Measurements from ENCODE around the gene EFCC1. TPM values are rescaled to one million over a fixed set of nuclear protein-coding genes. Genes with fewer than 3 reads are reported as not detected.
A peak's percentile ranks its signal among the peaks of the same experiment; 100 is the strongest.

EFCC1 gene
- total RNA-seq, 2 donors from 2014 or later: 1.1 to 2.3 TPM

- ATAC-seq: peak; percentile 98 to 99
- DNase-seq: peak; percentile 92
- intact Hi-C loops (cut with DNase I): no loop called here
Measured at GRCh38 chr3:128993461-128994172, 7.5 kb upstream of the EFCC1 start, which contains the start of gene CFAP92. TSS of gene CFAP92 (minus strand) at chr3:128994076. CDS start at chr3:128993304, 772 bp downstream.

GRCh38 chr3:128994173-128994512 lies 7.0 kb upstream of the EFCC1 start:
- no peak for DNase-seq
- intact Hi-C loops (cut with DNase I): no loop called here
- no peak for ATAC-seq

GRCh38 chr3:128994581-128995546 lies 6.2 kb upstream of the EFCC1 start:
- ATAC-seq (no peak), DNase-seq (no peak)
- intact Hi-C loops (cut with DNase I): no loop called here

GRCh38 chr3:128995737-128996136 lies 5.4 kb upstream of the EFCC1 start:
- DNase-seq: no peak
- no peak for ATAC-seq
- intact Hi-C loops (cut with DNase I): no loop called here

- intact Hi-C loops (cut with DNase I): no loop called here
- DNase-seq: no peak
- ATAC-seq: no peak
Measured at GRCh38 chr3:128996200-128996599, 4.9 kb upstream of the EFCC1 start.

DNA sequence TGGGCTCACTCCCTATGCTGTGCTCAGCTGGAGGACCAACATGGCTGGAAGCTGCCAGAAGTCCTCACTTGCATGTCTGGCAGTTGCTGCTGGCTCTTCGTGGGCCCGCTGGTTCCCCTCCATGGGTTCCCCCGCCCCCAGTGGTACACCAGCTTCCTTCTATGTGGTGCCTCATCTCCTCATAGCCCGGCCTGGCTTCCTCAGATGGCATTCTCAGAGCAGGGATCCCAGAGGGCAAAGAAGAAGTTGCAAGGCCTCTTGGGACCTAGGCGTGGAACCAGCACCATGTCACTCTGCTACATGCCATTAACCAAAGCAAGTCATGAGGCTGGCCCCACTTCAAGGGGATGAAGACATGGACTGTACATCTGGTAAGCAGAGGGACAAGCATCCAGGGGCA lies 4.4 kb upstream of the EFCC1 start:
- DNase-seq: no peak
- intact Hi-C loops (cut with DNase I): no loop called here
- no peak for ATAC-seq

DNA sequence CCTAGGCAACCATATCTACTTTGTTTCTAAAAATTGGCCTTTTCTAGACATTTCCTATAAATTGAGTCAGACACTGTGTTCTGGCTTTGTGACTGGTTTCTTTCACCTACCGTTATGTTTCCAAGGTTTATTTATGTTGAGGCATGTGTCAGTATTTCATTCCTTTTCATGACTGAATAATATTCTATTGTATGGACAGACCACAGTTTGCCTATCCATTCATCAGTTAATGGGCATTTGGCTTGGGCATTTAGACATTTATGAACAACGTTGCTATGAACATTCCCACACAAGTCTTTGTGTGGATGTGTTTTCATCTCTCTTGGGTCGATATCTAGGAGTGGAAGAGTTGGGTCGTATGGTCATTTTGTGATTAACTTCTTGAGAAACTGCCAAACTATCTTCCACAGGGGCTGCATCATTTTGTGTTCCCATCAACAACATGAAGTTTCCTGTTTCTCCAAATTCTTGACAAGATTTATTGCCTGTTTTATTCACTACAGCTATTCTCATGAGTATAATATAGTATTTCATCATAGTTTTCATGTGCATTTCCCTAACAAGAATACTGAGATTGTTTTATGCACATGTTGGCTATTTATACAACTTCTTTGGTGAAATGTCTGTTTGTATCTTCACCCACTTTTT lies 3.5 kb upstream of the EFCC1 start:
- DNase-seq: no peak
- no peak for ATAC-seq
- intact Hi-C loops (cut with DNase I): no loop called here

GRCh38 chr3:128998561-128998960 lies 2.5 kb upstream of the EFCC1 start:
- intact Hi-C loops (cut with DNase I): no loop called here
- DNase-seq (no peak), ATAC-seq (no peak)

- ATAC-seq (no peak), DNase-seq (no peak)
- intact Hi-C loops (cut with DNase I): no loop called here
Measured at GRCh38 chr3:128999102-128999501, 2.0 kb upstream of the EFCC1 start.

GRCh38 chr3:129000742-129001100 lies 383 bp upstream of the EFCC1 start:
- DNase-seq (no peak), ATAC-seq (peak in 1 of 2 donors; percentile 3)
- intact Hi-C loops (cut with DNase I): no loop called here

DNA sequence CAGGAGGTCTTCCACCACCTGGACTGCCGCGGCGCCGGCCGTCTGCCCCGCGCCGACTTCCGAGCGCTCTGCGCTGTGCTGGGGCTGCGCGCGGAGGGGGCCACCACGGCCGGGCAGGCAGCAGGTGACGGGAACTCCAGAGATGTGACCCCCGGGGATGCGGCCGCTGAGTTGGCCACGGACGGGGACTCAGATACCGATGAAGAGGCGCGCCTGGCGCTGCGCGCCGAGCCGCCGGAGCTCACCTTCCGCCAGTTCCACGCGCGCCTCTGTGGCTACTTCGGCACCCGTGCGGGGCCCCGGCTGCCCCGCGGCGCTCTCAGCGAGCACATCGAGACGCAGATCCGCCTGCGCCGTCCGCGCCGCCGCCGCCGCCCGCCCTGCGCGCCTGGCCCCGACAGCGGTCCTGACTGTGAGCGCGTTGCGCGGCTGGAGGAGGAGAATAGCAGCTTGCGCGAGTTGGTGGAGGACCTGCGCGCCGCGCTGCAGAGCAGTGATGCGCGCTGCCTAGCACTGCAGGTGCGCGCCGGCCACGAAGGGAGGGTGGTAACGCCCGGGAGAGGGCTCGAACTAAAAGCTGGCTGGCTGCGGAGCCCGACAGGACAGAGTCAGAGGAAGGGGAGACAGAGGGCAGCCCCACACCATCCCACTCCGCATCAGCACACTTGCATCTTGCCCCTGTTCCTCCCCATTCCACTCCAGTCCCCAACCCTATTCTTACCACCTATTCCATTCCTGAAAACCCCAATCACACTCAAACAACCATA lies 885 bp downstream of the EFCC1 start:
- intact Hi-C loops (cut with DNase I): no loop called here
- ATAC-seq (peak; percentile 9 to 45), DNase-seq (no peak)

DNA sequence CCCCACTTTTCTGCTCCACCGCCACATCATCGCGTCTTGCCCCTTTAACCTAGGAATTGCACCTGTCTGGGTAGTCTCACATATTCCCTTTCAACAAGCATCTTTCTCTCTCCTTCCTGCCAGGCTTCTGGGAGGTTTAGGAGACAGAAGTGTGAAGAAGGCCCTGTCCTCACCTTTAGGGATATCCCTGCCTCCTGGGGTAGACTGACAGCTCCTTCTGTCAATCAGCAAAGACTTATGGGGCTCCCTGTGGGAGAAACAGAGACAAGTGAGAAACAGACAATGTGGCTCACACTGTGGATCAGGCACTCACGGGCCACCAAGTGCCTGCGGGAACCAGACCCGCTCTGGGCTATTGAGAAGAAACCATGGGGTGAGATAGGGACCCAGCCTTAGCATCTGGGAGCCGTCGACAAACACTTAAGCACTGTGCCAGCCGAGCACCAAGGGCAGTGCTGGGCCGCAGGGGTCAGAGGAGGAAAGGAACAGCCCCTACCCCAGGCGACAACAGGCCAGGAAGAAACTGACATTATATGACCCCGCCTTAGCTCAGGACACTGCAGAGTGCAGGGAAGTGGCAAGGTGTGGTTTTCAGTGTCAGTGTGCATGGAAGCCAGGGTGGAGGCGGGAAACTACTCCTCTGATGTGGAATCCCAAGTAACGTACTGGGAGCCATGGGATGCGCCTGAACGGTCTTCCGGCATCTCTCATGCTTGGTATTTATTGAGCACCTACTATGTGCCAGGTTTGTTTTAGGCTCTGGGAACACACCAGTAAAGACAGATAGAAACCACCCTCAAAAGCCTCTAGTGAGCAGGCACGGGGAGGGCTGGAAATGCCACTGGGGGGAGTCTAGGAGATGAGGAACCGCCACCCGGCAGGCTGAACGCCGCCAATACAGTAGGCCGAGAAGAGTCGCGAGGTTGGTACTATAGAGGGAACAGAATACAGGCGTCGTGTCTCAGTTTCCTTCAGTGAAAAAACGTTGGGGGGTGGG lies 1.8 kb downstream of the EFCC1 start:
- intact Hi-C loops (cut with DNase I): no loop called here
- ATAC-seq (no peak), DNase-seq (no peak)

GRCh38 chr3:129003578-129004112 lies 2.5 kb downstream of the EFCC1 start:
- ATAC-seq (peak in 1 of 2 donors; percentile 9), DNase-seq (no peak)
- intact Hi-C loops (cut with DNase I): no loop called here

GRCh38 chr3:129004639-129005295 lies 3.7 kb downstream of the EFCC1 start:
- intact Hi-C loops (cut with DNase I): no loop called here
- no peak for DNase-seq
- ATAC-seq: no peak

- DNase-seq (peak; percentile 53), ATAC-seq (peak in 1 of 2 donors; percentile 17)
- intact Hi-C loops (cut with DNase I): no loop called here
Measured at GRCh38 chr3:129005526-129006303, 4.6 kb downstream of the EFCC1 start.

GRCh38 chr3:129006864-129007263 lies 5.8 kb downstream of the EFCC1 start:
- no peak for DNase-seq
- ATAC-seq: no peak
- intact Hi-C loops (cut with DNase I): no loop called here

- DNase-seq (no peak), ATAC-seq (peak in 1 of 2 donors; percentile 33)
- intact Hi-C loops (cut with DNase I): no loop called here
Measured at GRCh38 chr3:129007792-129008191, 6.7 kb downstream of the EFCC1 start.

All from left cardiac atrium (tissue), 4 donors.